C4-2B (cell line): Measurements from ENCODE around the gene MTG2.

Experiments
- H3K27ac ChIP-seq: fragments of 450-650 bp; 2 replicates; pipeline ENCODE4 v1.5.1; 2017
- CTCF ChIP-seq: fragments of 450-650 bp; conservative IDR thresholded peaks from 2 replicates; pipeline ENCODE4 v1.5.1; 2017; ENCODE audit warnings: mild to moderate bottlenecking
- ZFX ChIP-seq: fragments of 450-650 bp; IDR thresholded peaks from 2 replicates; pipeline ENCODE4 v1.6.1; 2017

Gene MTG2

GRCh38 chr20:62196286-62196685 lies 13.5 kb downstream of the MTG2 start:
- no peak for TF ChIP-seq ZFX
- no peak for TF ChIP-seq CTCF

GRCh38 chr20:62197311-62197710 lies 14.5 kb downstream of the MTG2 start:
- TF ChIP-seq ZFX (no peak), CTCF (no peak)
- no peak overlapping the region for H3K27ac ChIP-seq

More at GRCh38 chr20:62196286-62196685, 13.5 kb downstream of the MTG2 start:
- no peak overlapping the region for H3K27ac ChIP-seq

- H3K27ac ChIP-seq, result no peak overlapping the region
- no peak for TF ChIP-seq ZFX
- TF ChIP-seq CTCF, result no peak
These were observed 15.0 kb downstream of the MTG2 start for GRCh38 chr20:62197801-62198200.

GRCh38 chr20:62198496-62198895 lies 15.7 kb downstream of the MTG2 start:
- TF ChIP-seq ZFX (no peak), CTCF (no peak)
- H3K27ac ChIP-seq, result no peak overlapping the region

GRCh38 chr20:62198931-62199330 lies 16.1 kb downstream of the MTG2 start:
- no peak overlapping the region for H3K27ac ChIP-seq
- TF ChIP-seq ZFX, result no peak
- TF ChIP-seq CTCF, result no peak

GRCh38 chr20:62200491-62201172 lies 17.8 kb downstream of the MTG2 start:
- no peak for TF ChIP-seq ZFX
- TF ChIP-seq CTCF, result no peak
- no peak overlapping the region for H3K27ac ChIP-seq

- TF ChIP-seq ZFX (no peak), CTCF (no peak)
- H3K27ac ChIP-seq, result 0 out of 2 replicates have a peak overlapping the region, but pooled peaks have one; percentile 1
These were observed 18.6 kb downstream of the MTG2 start for GRCh38 chr20:62201173-62202082.
